HCT116 (cell line): ENCODE data around the gene CKAP2L. TPM values are rescaled to one million over a fixed set of nuclear protein-coding genes. Genes with fewer than 3 reads are reported as not detected.

Source experiments
- ATAC-seq: fragments of 200-7000 bp; cut with Tn5 transposase; 2 replicates; pipeline ENCODE4 v1.9.1; 2020; ENCODE audit warnings: mild to moderate bottlenecking, moderate library complexity
- BruUV-seq: library from RNA; stranded (reverse); fragments of 400-500 nt; replicated peaks from 2 replicates; lab custom pipeline; 2021; lab: Mats Ljungman, UMichigan
- CTCF ChIA-PET: fragments of 300-600 bp; sonication (Branson Sonifier 250); formaldehyde crosslinking; loops from one replicate; lab custom pipeline; 2021; ENCODE audit warnings: antibody characterized with exemption; lab: Charles Lee
- POLR2A ChIA-PET: fragments of 300-600, 350-600 bp; sonication (Branson Sonifier 250); formaldehyde crosslinking; loops from one replicate; lab custom pipeline; 2021; ENCODE audit warnings: antibody characterized with exemption; lab: Charles Lee
- RAD21 ChIA-PET, 2 experiments: fragments of 300-600 bp; sonication (Branson Sonifier 250); formaldehyde crosslinking; loops; one replicate each; lab custom pipeline; 2023; ENCODE audit warnings: low total read pairs in 2 of 2; ENCODE audit not compliant: uncharacterized antibody in 2 of 2, unreplicated experiment in 2 of 2, low non-redundant PET in 1 of 2; lab: Charles Lee
- DNase-seq: peaks from one replicate; pipeline ENCODE4 v3.0.0-alpha.2; 2010; ENCODE audit warnings: low read depth, low spot score
- H2AFZ ChIP-seq: fragments of 200-600 bp; shearing (Covaris generic), sonication (generic); 2 replicates; pipeline ENCODE4 v1.6.1; 2017; ENCODE audit warnings: low read depth, mixed run types, mixed read lengths, antibody characterized with exemption, low read length; ENCODE audit not compliant: poor library complexity, severe bottlenecking
- H3K27ac ChIP-seq: 2 replicates; pipeline ENCODE4 v1.5.1; 2012; ENCODE audit warnings: low read depth, low read length
- H3K27me3 ChIP-seq: fragments of 200-600 bp; sonication (generic); 2 replicates; pipeline ENCODE4 v1.6.1; 2016; ENCODE audit warnings: mixed run types, low read length, mixed read lengths; ENCODE audit not compliant: insufficient read depth
- H3K36me3 ChIP-seq, 2 experiments: fragments of 200-500 bp in 1 of 2; fragments of 200-600 bp in 1 of 2; sonication (Bioruptor generic) in 1 of 2; sonication (generic) in 1 of 2; 2 replicates each; pipeline versions ENCODE4 v1.5.1 to v1.6.1; 2014 to 2016; ENCODE audit warnings: low read length in 2 of 2, inconsistent platforms in 1 of 2, mixed read lengths in 1 of 2, mixed run types in 1 of 2; ENCODE audit not compliant: insufficient read depth in 2 of 2, control insufficient read depth in 1 of 2
- H3K4me1 ChIP-seq, 2 experiments: fragments of 200-600 bp in 1 of 2; sonication (generic) in 1 of 2; 2 replicates each; pipeline versions ENCODE4 v1.5.1 to v1.6.1; 2012 to 2017; ENCODE audit warnings: low read length in 2 of 2, inconsistent platforms in 1 of 2, mild to moderate bottlenecking in 1 of 2, mixed read lengths in 1 of 2, mixed run types in 1 of 2, moderate library complexity in 1 of 2; ENCODE audit not compliant: insufficient read depth in 2 of 2, control insufficient read depth in 1 of 2
- H3K4me2 ChIP-seq: fragments of 200-600 bp; sonication (generic); 2 replicates; pipeline ENCODE4 v1.6.1; 2017; ENCODE audit warnings: mixed run types, low read length, mixed read lengths
- H3K4me3 ChIP-seq, 2 experiments: fragments of 200-600 bp in 1 of 2; sonication (generic) in 1 of 2; replicated peaks in 1 of 2; 2 replicates each; pipeline ENCODE4 v1.5.1; 2011 to 2016; ENCODE audit warnings: low read length in 2 of 2, control low read depth in 1 of 2, low read depth in 1 of 2, mild to moderate bottlenecking in 1 of 2, mixed read lengths in 1 of 2, mixed run types in 1 of 2
- H3K79me2 ChIP-seq: fragments of 200-600 bp; sonication (generic); 2 replicates; pipeline ENCODE4 v1.6.1; 2017; ENCODE audit warnings: mild to moderate bottlenecking, mixed run types, low read length, moderate library complexity, mixed read lengths; ENCODE audit not compliant: insufficient read depth
- H3K9ac ChIP-seq: fragments of 200-600 bp; sonication (generic); 2 replicates; pipeline ENCODE4 v1.6.1; 2016; ENCODE audit warnings: low read length, mixed read lengths
- H3K9me2 ChIP-seq: fragments of 200-600 bp; sonication (generic), shearing (Covaris generic); 2 replicates; pipeline ENCODE4 v1.6.1; 2017; ENCODE audit warnings: mixed run types, mild to moderate bottlenecking, moderate library complexity; ENCODE audit not compliant: insufficient read depth
- H3K9me3 ChIP-seq, 2 experiments: fragments of 200-500 bp in 1 of 2; fragments of 200-600 bp in 1 of 2; sonication (Bioruptor generic) in 1 of 2; sonication (generic) in 1 of 2; 2 replicates each; pipeline ENCODE4 v1.6.1; 2014 to 2017; ENCODE audit warnings: low read length in 2 of 2, mixed read lengths in 2 of 2, inconsistent platforms in 1 of 2, low read depth in 1 of 2, mild to moderate bottlenecking in 1 of 2, mixed run types in 1 of 2, moderate library complexity in 1 of 2; ENCODE audit not compliant: control insufficient read depth in 1 of 2, insufficient read depth in 1 of 2
- H4K20me1 ChIP-seq: fragments of 200-600 bp; sonication (generic), shearing (Covaris generic); 2 replicates; pipeline ENCODE4 v1.6.1; 2017; ENCODE audit warnings: mixed run types, mild to moderate bottlenecking, moderate library complexity; ENCODE audit not compliant: insufficient read depth
- ELF1 ChIP-seq: IDR thresholded peaks from 2 replicates; pipeline ENCODE4 v1.6.1; 2012; ENCODE audit warnings: low read depth, borderline replicate concordance
- EZH2phosphoT487 ChIP-seq: fragments of 200-600 bp; IDR thresholded peaks from 2 replicates; pipeline ENCODE4 v1.6.1; 2018; ENCODE audit warnings: antibody characterized with exemption, borderline replicate concordance
- JUND ChIP-seq: IDR thresholded peaks from 2 replicates; pipeline ENCODE4 v1.6.1; 2012
- MAX ChIP-seq: IDR thresholded peaks from 2 replicates; pipeline ENCODE4 v1.6.1; 2012
- POLR2A ChIP-seq: IDR thresholded peaks from 2 replicates; pipeline ENCODE4 v1.7.0; 2011; ENCODE audit warnings: borderline replicate concordance; ENCODE audit not compliant: insufficient read depth, insufficient read length; ENCODE audit errors: extremely low read depth
- POLR2AphosphoS5 ChIP-seq: IDR thresholded peaks from 2 replicates; pipeline ENCODE4 v1.6.1; 2011; ENCODE audit warnings: mild to moderate bottlenecking, low read depth, low read length, moderate library complexity
- RAD21 ChIP-seq: IDR thresholded peaks from 2 replicates; pipeline ENCODE4 v1.6.1; 2012; ENCODE audit warnings: low read depth, mild to moderate bottlenecking
- SP1 ChIP-seq: IDR thresholded peaks from 2 replicates; pipeline ENCODE4 v1.6.1; 2012; ENCODE audit warnings: low read depth
- YY1 ChIP-seq: IDR thresholded peaks from 2 replicates; pipeline ENCODE4 v1.6.1; 2011; ENCODE audit warnings: low read length, low read depth, moderate library complexity, mild to moderate bottlenecking; ENCODE audit not compliant: insufficient replicate concordance; ENCODE audit errors: extremely low read depth
- ZFX ChIP-seq: fragments of 450-650 bp; IDR thresholded peaks from 2 replicates; pipeline ENCODE4 v1.6.1; 2017
- intact Hi-C: fragments of 100-400 bp; cut with micrococcal nuclease; formaldehyde crosslinking; loops from 2 replicates; pipeline ENCODE4 v1.10.0; 2022
- total RNA-seq: library from RNA; stranded (reverse); gene quantifications from one replicate; pipeline ENCODE4 v1.2.1, GENCODE V29; 2021; ENCODE audit not compliant: unreplicated experiment

CKAP2L gene
- total RNA-seq, 1 experiment from 2014 or later: 27.5 TPM

DNA sequence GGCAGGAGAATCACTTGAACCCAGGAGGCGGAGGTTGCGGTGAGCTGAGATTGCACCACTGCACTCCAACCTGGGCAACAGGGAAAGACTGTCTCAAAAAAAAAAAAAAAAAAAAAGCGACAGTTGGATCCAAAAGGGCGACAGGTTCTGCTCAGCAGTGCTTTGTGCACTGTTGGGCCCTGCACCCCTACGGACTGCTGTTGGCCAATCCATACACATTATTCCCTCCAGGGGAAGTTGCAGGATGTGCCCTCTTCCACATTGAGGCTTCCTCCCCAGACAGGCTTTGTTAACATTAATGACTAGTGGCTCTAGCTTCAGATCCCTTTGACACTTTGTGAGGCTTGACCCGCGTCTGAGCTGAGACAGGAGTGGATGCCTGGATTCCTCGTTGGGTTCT lies 34.2 kb downstream of the CKAP2L start:
- ATAC-seq: no peak
- no TSS peak for BruUV-seq
- no peaks in the 10 kb centered on the region for H3K36me3 ChIP-seq
- ChIA-PET RAD21 (no interaction called here), POLR2A (no interaction called here), CTCF (interaction anchor here (1.3 kb wide), 1 partner anchor 211 kb away, joined by 4 read pairs; no protein-coding TSS in a partner anchor)
- no peaks in the 10 kb centered on the region for H3K9me3 ChIP-seq
- H2AFZ ChIP-seq: no peak overlapping the region
- no peaks in the 10 kb centered on the region for H3K27me3 ChIP-seq
- no peak overlapping the region for H3K9ac ChIP-seq
- no peaks in the 10 kb centered on the region for H3K79me2 ChIP-seq
- peaks cover 11 to 20% of the 10 kb centered on the region in 2 experiments for H3K4me1 ChIP-seq
- H3K4me2 ChIP-seq: no peak overlapping the region
- H3K9me2 ChIP-seq: no peaks in the 10 kb centered on the region
- DNase-seq: no peak
- intact Hi-C loops: no loop called here
- no peak overlapping the region for H3K27ac ChIP-seq
- TF ChIP-seq MAX: no peak
- TF ChIP-seq POLR2A: no peak
- no peak for TF ChIP-seq YY1
- TF ChIP-seq, all 23 proteins: peak for 0
- Histone ChIP-seq H3K4me3 (no peak overlapping the region), H4K20me1 (no peaks in the 10 kb centered on the region)

- H3K9me2 ChIP-seq: no peaks in the 10 kb centered on the region
- H3K27ac ChIP-seq: no peak overlapping the region
- CTCF ChIA-PET: interaction anchor here (0.9 to 4.6 kb wide), 6 partner anchors 20 to 231 kb away, joined by 3 to 29 read pairs (median 4); partner anchors contain the start of gene CHCHD5
- TF ChIP-seq ELF1 (no peak), MAX (no peak), JUND (no peak), POLR2AphosphoS5 (no peak), EZH2phosphoT487 (no peak), ZFX (no peak), RAD21 (no peak), SP1 (no peak)
- H3K27me3 ChIP-seq: no peaks in the 10 kb centered on the region
- H4K20me1 ChIP-seq: no peaks in the 10 kb centered on the region
- H3K36me3 ChIP-seq: no peaks in the 10 kb centered on the region
- no peaks in the 10 kb centered on the region for H3K9me3 ChIP-seq
- H3K4me2 ChIP-seq: no peak overlapping the region
- no TSS peak for BruUV-seq
- ATAC-seq (no peak), DNase-seq (no peak)
- H3K4me3 ChIP-seq: no peak overlapping the region
- POLR2A ChIA-PET: no interaction called here
- intact Hi-C loops: loop anchor here (5.0 kb wide), 3 partner anchors 146 to 841 kb away; partner anchors contain the start of genes CHCHD5 and TTL
- no peaks in the 10 kb centered on the region for H3K79me2 ChIP-seq
- RAD21 ChIA-PET: no interaction called here
- no peak overlapping the region for H3K9ac ChIP-seq
- H2AFZ ChIP-seq: no peak overlapping the region
- H3K4me1 ChIP-seq: peaks cover 13 to 29% of the 10 kb centered on the region in 2 experiments
These were observed 35.8 kb downstream of the CKAP2L start for GRCh38 chr2:112728378-112729175.
